Type B pancreatic cell (in vitro differentiated cells): ENCODE data around the gene NOL4L. TPM values are rescaled to one million over a fixed set of nuclear protein-coding genes. Genes with fewer than 3 reads are reported as not detected.

Experiments
- DNase-seq: peaks from one replicate; pipeline ENCODE4 v3.0.0; 2021; ENCODE audit warnings: mixed read lengths; ENCODE audit not compliant: unreplicated experiment; ENCODE audit errors: extremely low spot score
- H3K27ac Mint-ChIP-seq: 2 replicates; pipeline ENCODE4 v1.8.0; 2021; ENCODE audit warnings: mild to moderate bottlenecking, mixed read lengths
- H3K27me3 Mint-ChIP-seq: 2 replicates; pipeline ENCODE4 v1.8.0; 2021; ENCODE audit warnings: mixed read lengths
- H3K36me3 Mint-ChIP-seq: 2 replicates; pipeline ENCODE4 v1.8.0; 2021; ENCODE audit warnings: mixed read lengths
- H3K4me1 Mint-ChIP-seq: one replicate; pipeline ENCODE4 v1.8.0; 2021; ENCODE audit warnings: mixed read lengths; ENCODE audit not compliant: unreplicated experiment
- H3K4me3 Mint-ChIP-seq: 2 replicates; pipeline ENCODE4 v1.8.0; 2021; ENCODE audit warnings: mild to moderate bottlenecking, mixed read lengths
- H3K9me3 Mint-ChIP-seq: 2 replicates; pipeline ENCODE4 v1.8.0; 2021; ENCODE audit warnings: mixed read lengths
- total RNA-seq: library from RNA; stranded (reverse); gene quantifications from 2 replicates; pipeline ENCODE4 v1.2.1, GENCODE V29; 2021; ENCODE audit warnings: low replicate concordance
- TF ChIP-seq, protein P1 (sequence below): fragments of 200-600 bp; sonication (generic); conservative IDR thresholded peaks from 2 replicates; pipeline ENCODE4 v1.5.0; 2021; ENCODE audit warnings: antibody characterized with exemption, mild to moderate bottlenecking

NOL4L gene
- total RNA-seq, 1 donor from 2014 or later, result 44.5 TPM

DNA sequence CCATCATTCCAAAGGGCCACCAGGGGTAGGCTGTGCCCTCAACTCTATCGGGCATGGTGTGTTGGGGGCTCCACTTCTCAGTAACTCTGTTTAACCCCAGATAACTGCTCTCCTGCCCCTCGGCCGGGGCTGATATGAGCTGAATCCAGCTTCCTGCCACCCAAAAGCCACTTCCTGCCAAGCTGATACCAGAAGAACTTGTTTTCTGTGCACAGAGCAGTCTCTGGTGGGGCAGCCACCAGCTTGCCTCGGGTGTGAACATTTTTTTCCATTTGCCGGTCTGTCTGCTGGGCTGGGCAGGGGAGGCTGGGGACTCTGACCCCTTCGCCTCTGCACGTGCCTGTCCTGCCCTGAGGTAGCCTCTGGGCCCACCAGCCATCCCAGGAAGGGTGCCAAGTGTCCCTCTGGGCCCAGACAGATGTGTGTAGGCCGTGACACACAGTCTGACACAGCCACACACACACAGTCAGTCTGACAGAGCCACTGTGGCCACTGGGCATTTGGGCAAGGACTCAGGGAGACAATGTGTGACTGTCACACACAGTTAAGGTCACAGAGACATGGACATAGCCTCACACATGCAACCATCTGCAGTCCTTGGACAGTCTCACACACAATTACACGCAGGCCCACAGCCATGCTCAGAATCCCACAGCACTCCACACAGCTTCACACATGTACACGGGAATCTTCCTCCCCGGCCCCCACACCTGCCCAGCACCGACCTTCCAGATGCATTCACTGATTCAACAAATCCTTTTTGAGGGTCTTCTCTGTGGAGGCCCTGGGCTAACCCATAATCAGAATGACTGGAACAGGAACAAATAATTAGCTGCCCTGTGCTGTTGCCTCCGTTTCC lies 45.1 kb downstream of the NOL4L start:
- Mint-ChIP-seq H3K4me1 (peaks cover 68% of the 10 kb centered on the region), H3K27me3 (peaks cover 14% of the 10 kb centered on the region), H3K9me3 (no peaks in the 10 kb centered on the region), H3K27ac (peak overlapping the region; percentile 61), H3K4me3 (peak overlapping the region; percentile 16), H3K36me3 (no peaks in the 10 kb centered on the region)
- TF ChIP-seq, protein P1, sequence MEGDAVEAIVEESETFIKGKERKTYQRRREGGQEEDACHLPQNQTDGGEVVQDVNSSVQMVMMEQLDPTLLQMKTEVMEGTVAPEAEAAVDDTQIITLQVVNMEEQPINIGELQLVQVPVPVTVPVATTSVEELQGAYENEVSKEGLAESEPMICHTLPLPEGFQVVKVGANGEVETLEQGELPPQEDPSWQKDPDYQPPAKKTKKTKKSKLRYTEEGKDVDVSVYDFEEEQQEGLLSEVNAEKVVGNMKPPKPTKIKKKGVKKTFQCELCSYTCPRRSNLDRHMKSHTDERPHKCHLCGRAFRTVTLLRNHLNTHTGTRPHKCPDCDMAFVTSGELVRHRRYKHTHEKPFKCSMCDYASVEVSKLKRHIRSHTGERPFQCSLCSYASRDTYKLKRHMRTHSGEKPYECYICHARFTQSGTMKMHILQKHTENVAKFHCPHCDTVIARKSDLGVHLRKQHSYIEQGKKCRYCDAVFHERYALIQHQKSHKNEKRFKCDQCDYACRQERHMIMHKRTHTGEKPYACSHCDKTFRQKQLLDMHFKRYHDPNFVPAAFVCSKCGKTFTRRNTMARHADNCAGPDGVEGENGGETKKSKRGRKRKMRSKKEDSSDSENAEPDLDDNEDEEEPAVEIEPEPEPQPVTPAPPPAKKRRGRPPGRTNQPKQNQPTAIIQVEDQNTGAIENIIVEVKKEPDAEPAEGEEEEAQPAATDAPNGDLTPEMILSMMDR, result no peak
- DNase-seq, result no peak

DNA sequence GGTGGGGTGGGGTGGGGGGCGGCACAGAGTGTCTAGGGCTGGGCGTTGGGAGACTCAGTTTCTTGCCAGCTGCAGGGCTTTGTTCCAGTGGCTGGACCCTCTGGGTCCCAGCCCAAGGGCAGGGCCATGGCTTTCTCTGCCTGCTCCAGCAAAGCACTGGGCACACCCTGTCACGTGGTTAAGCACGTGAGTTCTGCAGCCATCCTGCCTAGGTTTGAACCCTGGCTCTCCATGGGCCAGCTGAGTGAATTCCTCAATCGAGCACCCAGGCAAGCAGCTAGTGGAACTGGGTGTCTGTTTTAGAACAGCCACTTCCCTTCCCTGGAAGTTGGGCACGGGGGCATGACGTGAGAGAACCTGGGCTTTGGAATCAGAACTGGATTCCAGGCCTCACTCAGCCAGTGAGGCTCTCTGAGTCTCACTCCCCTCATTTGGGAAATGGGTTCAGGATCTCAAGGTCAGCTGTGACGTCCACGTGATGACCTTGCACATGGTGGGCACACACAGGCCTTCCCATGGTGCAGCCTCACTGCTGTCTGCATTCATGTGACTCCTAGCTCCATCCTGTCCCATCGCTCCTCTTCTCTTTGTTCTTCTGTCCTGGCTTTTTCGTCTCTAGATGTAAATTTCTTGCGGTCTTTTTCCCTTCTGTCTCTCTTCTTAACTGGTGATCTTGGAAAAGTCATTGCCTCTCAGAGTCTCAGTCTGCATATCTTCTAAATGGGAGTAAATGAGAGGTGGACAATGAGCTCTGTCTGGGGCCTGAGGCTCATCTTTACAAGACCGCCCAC lies 45.9 kb downstream of the NOL4L start:
- Mint-ChIP-seq H3K4me3 (peak overlapping the region; percentile 58), H3K27me3 (peaks cover 14% of the 10 kb centered on the region), H3K27ac (peak overlapping the region; percentile 55), H3K4me1 (peaks cover 65% of the 10 kb centered on the region), H3K9me3 (no peaks in the 10 kb centered on the region), H3K36me3 (no peaks in the 10 kb centered on the region)
- TF ChIP-seq, protein P1, result no peak
- DNase-seq, result no peak

DNA sequence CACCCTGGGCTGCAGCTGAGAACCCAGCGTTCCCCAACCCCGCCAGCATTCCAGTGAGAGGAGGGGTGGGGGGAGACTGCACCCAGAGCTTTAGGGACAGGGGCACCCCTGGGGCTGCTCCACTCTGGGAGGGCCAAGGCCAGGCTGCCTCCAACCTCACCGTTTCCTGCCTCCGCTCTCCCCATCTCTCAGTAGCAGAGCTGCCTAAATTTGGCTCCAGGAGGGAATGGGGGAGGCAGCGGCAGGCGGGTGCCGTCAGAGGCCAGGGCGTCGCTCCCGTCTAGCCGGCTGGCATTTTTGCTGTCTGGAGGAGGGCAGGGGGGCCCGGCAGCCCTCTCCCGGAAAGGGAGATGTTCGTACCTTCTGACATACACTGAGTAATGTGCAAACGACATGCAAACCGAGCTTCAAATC lies 46.6 kb downstream of the NOL4L start:
- Mint-ChIP-seq H3K36me3 (no peaks in the 10 kb centered on the region), H3K27me3 (peaks cover 14% of the 10 kb centered on the region), H3K4me3 (peak overlapping the region; percentile 58)

GRCh38 chr20:32537657-32538525 lies 47.2 kb downstream of the NOL4L start:
- Mint-ChIP-seq H3K9me3 (no peaks in the 10 kb centered on the region), H3K36me3 (no peaks in the 10 kb centered on the region), H3K4me3 (peak overlapping the region; percentile 95), H3K27ac (peak overlapping the region; percentile 84), H3K4me1 (peaks cover 57% of the 10 kb centered on the region), H3K27me3 (peaks cover 12% of the 10 kb centered on the region)
- TF ChIP-seq, protein P1, result no peak
- DNase-seq, result no peak

More for the DNA sequence above, 46.6 kb downstream of the NOL4L start:
- Mint-ChIP-seq H3K4me1 (peaks cover 59% of the 10 kb centered on the region), H3K27ac (peak overlapping the region; percentile 55), H3K9me3 (no peaks in the 10 kb centered on the region)
- TF ChIP-seq, protein P1, result no peak
- no peak for DNase-seq
